MM.1S (cell line): ENCODE measurements around the gene AADAT.

Source experiments
- CTCF ChIP-seq: fragments of 300-600 bp; sonication (generic); IDR thresholded peaks from 2 replicates; pipeline ENCODE4 v1.5.1; 2016; ENCODE audit warnings: antibody characterized with exemption, low read length, mixed read lengths
- EZH2 ChIP-seq: fragments of 300-600 bp; sonication (generic); optimal IDR thresholded peaks from 2 replicates; pipeline ENCODE3; 2017; ENCODE audit warnings: low read depth, mild to moderate bottlenecking, antibody characterized with exemption, low read length, mixed read lengths

GRCh38 chr4:170122252-170122651 lies 32.5 kb upstream of the AADAT start:
- no peak for TF ChIP-seq EZH2
- no peak for TF ChIP-seq CTCF
